ENCODE measurements around the gene PFDN2.
"Not testable (repeated sequence)": the region's sequence is repeated elsewhere in the genome, so short reads cannot be mapped to it uniquely, and the experiment has no call there.

The PFDN2 gene

DNA sequence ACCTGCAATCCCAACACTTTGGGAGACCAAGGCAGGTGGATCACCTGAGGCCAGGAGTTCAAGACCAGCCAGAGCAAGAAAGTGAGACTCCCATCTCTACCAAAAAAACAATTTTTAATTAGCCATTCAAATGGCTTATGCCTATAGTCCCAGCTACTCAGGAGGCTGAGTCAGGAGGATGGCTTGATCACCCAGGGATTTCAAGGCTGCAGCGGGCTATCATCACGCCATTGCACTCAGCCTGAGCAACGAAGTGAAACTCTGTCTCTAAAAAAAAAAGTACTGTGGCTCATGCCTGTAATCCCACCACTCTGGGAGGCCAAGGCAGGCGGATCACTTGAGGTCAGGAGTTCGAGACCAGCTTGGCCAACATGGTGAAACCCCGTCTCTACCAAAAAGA lies 1.9 kb downstream of the PFDN2 start:
- H3K4me2 ChIP-seq (ENCODE audit: insufficient read depth, low read length, poor library complexity, severe bottlenecking); H3K27ac ChIP-seq (replicated peaks; ENCODE audit: low read length); H2AFZ ChIP-seq (ENCODE audit: low read length); H3K14ac ChIP-seq (ENCODE audit: low read length); H2BK15ac ChIP-seq (ENCODE audit: low read length); H3K23ac ChIP-seq (ENCODE audit: low read depth, low read length, poor library complexity); H2BK12ac ChIP-seq (ENCODE audit: low read length); H3K9me3 ChIP-seq (replicated peaks in 1 of 2; ENCODE audit: control insufficient read depth in 2 of 2, insufficient read depth in 1 of 2, low read depth in 1 of 2, low read length in 2 of 2); H3K4me3 ChIP-seq (ENCODE audit: low read length in 2 of 2); H3K18ac ChIP-seq (ENCODE audit: low read length); H2AK5ac ChIP-seq (ENCODE audit: low read depth, low read length); H3K4ac ChIP-seq (ENCODE audit: low read length); H3K9ac ChIP-seq (ENCODE audit: low read depth, low read length, poor library complexity); DNase-seq (ENCODE audit: low spot score); H3K27me3 ChIP-seq (ENCODE audit: control insufficient read depth in 3 of 3, insufficient read depth in 3 of 3, low read depth in 1 of 3, low read length in 3 of 3); H2BK5ac ChIP-seq (ENCODE audit: low read length); H2BK120ac ChIP-seq (ENCODE audit: low read depth, low read length); H4K8ac ChIP-seq (ENCODE audit: low read depth, low read length); H4K91ac ChIP-seq (ENCODE audit: low read depth, low read length, poor library complexity); H3K79me1 ChIP-seq (ENCODE audit: low read depth, low read length): not testable (repeated sequence)
- Histone ChIP-seq H3K4me1 (ENCODE audit: control insufficient read depth in 2 of 2, insufficient read depth in 1 of 2, low read depth in 1 of 2, low read length in 2 of 2) (peaks cover 4 to 14% of the 10 kb centered on the region in 2 donors), H3K36me3 (replicated peaks in 1 of 2; ENCODE audit: control insufficient read depth in 2 of 2, insufficient read depth in 2 of 2, low read length in 2 of 2) (peaks cover 17 to 53% of the 10 kb centered on the region in 2 donors)
- WGBS, 2 donors (ENCODE audit: extremely low coverage in 2 of 2, insufficient read length in 2 of 2, insufficient replicate concordance in 1 of 2): no CpG with 5 or more reads among the region's 6 CpGs

DNA sequence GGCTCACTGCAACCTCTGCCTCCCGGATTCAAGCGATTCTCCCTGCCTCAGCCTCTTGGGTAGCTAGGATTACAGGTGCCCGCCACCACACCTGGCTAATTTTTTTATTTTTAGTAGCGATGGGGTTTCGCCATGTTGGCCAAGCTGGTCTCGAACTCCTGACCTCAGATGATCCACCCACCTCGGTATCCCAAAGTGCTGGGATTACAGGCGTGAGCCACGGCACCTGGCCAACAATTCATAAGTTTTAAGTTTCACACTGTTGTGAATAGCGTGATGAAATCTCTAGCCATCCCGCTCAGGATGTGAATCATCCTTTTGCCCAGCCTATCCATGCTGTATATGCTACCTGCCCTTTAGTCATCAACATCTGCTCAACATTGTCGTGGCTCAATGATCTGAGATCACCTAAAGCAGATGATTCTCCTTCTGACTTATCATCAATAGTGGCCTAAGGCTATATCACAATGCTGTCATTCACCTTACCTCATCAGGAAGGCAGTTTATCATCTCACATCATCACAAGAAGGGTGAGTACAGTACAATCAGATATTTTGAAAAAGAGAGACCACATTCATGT lies 2.6 kb downstream of the PFDN2 start:
- WGBS, 2 donors (ENCODE audit: extremely low coverage in 2 of 2, insufficient read length in 2 of 2, insufficient replicate concordance in 1 of 2): no CpG with 5 or more reads among the region's 12 CpGs
- Histone ChIP-seq H2BK120ac (ENCODE audit: low read depth, low read length) (no peak overlapping the region), H3K23ac (ENCODE audit: low read depth, low read length, poor library complexity) (no peak overlapping the region), H4K91ac (ENCODE audit: low read depth, low read length, poor library complexity) (no peak overlapping the region), H3K27ac (replicated peaks; ENCODE audit: low read length) (no peak overlapping the region), H2AFZ (ENCODE audit: low read length) (no peak overlapping the region), H3K27me3 (ENCODE audit: control insufficient read depth in 3 of 3, insufficient read depth in 3 of 3, low read depth in 1 of 3, low read length in 3 of 3) (no peaks in the 10 kb centered on the region), H3K18ac (ENCODE audit: low read length) (no peak overlapping the region), H4K8ac (ENCODE audit: low read depth, low read length) (no peak overlapping the region), H3K36me3 (replicated peaks in 1 of 2; ENCODE audit: control insufficient read depth in 2 of 2, insufficient read depth in 2 of 2, low read length in 2 of 2) (peaks cover 12 to 49% of the 10 kb centered on the region in 2 donors), H3K9me3 (replicated peaks in 1 of 2; ENCODE audit: control insufficient read depth in 2 of 2, insufficient read depth in 1 of 2, low read depth in 1 of 2, low read length in 2 of 2) (no peaks in the 10 kb centered on the region), H3K4me3 (ENCODE audit: low read length in 2 of 2) (no peak overlapping the region), H2BK5ac (ENCODE audit: low read length) (no peak overlapping the region), H3K79me1 (ENCODE audit: low read depth, low read length) (peaks cover 8% of the 10 kb centered on the region), H3K9ac (ENCODE audit: low read depth, low read length, poor library complexity) (no peak overlapping the region), H3K14ac (ENCODE audit: low read length) (no peak overlapping the region), H3K4me2 (ENCODE audit: insufficient read depth, low read length, poor library complexity, severe bottlenecking) (no peak overlapping the region), H2AK5ac (ENCODE audit: low read depth, low read length) (no peak overlapping the region), H2BK15ac (ENCODE audit: low read length) (no peak overlapping the region), H3K4ac (ENCODE audit: low read length) (no peak overlapping the region), H2BK12ac (ENCODE audit: low read length) (no peak overlapping the region), H3K4me1 (ENCODE audit: control insufficient read depth in 2 of 2, insufficient read depth in 1 of 2, low read depth in 1 of 2, low read length in 2 of 2) (peaks cover 4 to 14% of the 10 kb centered on the region in 2 donors)
- no peak for DNase-seq (ENCODE audit: low spot score)

- H2BK12ac ChIP-seq (ENCODE audit: low read length): no peak overlapping the region
- H2BK5ac ChIP-seq (ENCODE audit: low read length): no peak overlapping the region
- no peak overlapping the region for H3K18ac ChIP-seq (ENCODE audit: low read length)
- H3K27me3 ChIP-seq (ENCODE audit: control insufficient read depth in 3 of 3, insufficient read depth in 3 of 3, low read depth in 1 of 3, low read length in 3 of 3): no peaks in the 10 kb centered on the region
- peaks cover 6 to 47% of the 10 kb centered on the region in 2 donors for H3K36me3 ChIP-seq (replicated peaks in 1 of 2; ENCODE audit: control insufficient read depth in 2 of 2, insufficient read depth in 2 of 2, low read length in 2 of 2)
- H4K91ac ChIP-seq (ENCODE audit: low read depth, low read length, poor library complexity): no peak overlapping the region
- no peak overlapping the region for H2BK15ac ChIP-seq (ENCODE audit: low read length)
- H2AFZ ChIP-seq (ENCODE audit: low read length): no peak overlapping the region
- H3K4ac ChIP-seq (ENCODE audit: low read length): no peak overlapping the region
- DNase-seq (ENCODE audit: low spot score): no peak
- H3K4me1 ChIP-seq (ENCODE audit: control insufficient read depth in 2 of 2, insufficient read depth in 1 of 2, low read depth in 1 of 2, low read length in 2 of 2): peaks cover 4 to 13% of the 10 kb centered on the region in 2 donors
- peaks cover 11% of the 10 kb centered on the region for H3K79me1 ChIP-seq (ENCODE audit: low read depth, low read length)
- H3K14ac ChIP-seq (ENCODE audit: low read length): no peak overlapping the region
- no peak overlapping the region for H3K4me2 ChIP-seq (ENCODE audit: insufficient read depth, low read length, poor library complexity, severe bottlenecking)
- no CpG with 5 or more reads among the region's 2 CpGs for WGBS, 2 donors (ENCODE audit: extremely low coverage in 2 of 2, insufficient read length in 2 of 2, insufficient replicate concordance in 1 of 2)
- no peak overlapping the region for H4K8ac ChIP-seq (ENCODE audit: low read depth, low read length)
- H2AK5ac ChIP-seq (ENCODE audit: low read depth, low read length): no peak overlapping the region
- no peak overlapping the region for H3K9ac ChIP-seq (ENCODE audit: low read depth, low read length, poor library complexity)
- no peak overlapping the region for H2BK120ac ChIP-seq (ENCODE audit: low read depth, low read length)
- no peak overlapping the region for H3K23ac ChIP-seq (ENCODE audit: low read depth, low read length, poor library complexity)
- no peak overlapping the region for H3K27ac ChIP-seq (replicated peaks; ENCODE audit: low read length)
- H3K4me3 ChIP-seq (ENCODE audit: low read length in 2 of 2): no peak overlapping the region
- H3K9me3 ChIP-seq (replicated peaks in 1 of 2; ENCODE audit: control insufficient read depth in 2 of 2, insufficient read depth in 1 of 2, low read depth in 1 of 2, low read length in 2 of 2): no peaks in the 10 kb centered on the region
Measured at GRCh38 chr1:161114556-161114955, 3.3 kb downstream of the PFDN2 start.

DNA sequence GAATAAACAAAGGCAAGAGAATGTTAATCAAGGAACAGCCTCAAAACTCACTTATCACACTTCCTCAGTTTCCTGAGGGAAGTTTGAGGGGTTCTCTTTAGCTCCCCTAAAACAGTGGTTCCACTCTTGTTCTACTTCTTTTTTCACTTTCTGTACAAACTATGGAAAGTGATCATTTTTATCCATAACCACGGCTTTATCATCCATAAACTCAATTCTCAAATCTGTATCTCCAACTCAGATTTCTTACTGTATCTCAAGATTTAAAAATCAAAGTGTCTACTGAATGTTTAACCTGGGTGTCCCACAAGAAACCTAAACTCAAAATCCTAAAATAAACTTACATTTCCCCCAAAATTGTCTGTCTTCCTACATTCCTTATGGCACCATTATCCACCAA lies 3.9 kb downstream of the PFDN2 start:
- DNase-seq (ENCODE audit: low spot score): no peak
- Histone ChIP-seq H4K8ac (ENCODE audit: low read depth, low read length) (no peak overlapping the region), H2AK5ac (ENCODE audit: low read depth, low read length) (no peak overlapping the region), H3K23ac (ENCODE audit: low read depth, low read length, poor library complexity) (no peak overlapping the region), H3K4me3 (ENCODE audit: low read length in 2 of 2) (no peak overlapping the region), H3K36me3 (replicated peaks in 1 of 2; ENCODE audit: control insufficient read depth in 2 of 2, insufficient read depth in 2 of 2, low read length in 2 of 2) (peaks cover 3 to 47% of the 10 kb centered on the region in 2 donors), H2BK5ac (ENCODE audit: low read length) (no peak overlapping the region), H3K4ac (ENCODE audit: low read length) (no peak overlapping the region), H3K27ac (replicated peaks; ENCODE audit: low read length) (no peak overlapping the region), H3K79me1 (ENCODE audit: low read depth, low read length) (peaks cover 11% of the 10 kb centered on the region), H3K4me2 (ENCODE audit: insufficient read depth, low read length, poor library complexity, severe bottlenecking) (no peak overlapping the region), H2BK12ac (ENCODE audit: low read length) (no peak overlapping the region), H3K4me1 (ENCODE audit: control insufficient read depth in 2 of 2, insufficient read depth in 1 of 2, low read depth in 1 of 2, low read length in 2 of 2) (peaks cover 3 to 7% of the 10 kb centered on the region in 2 donors), H3K9me3 (replicated peaks in 1 of 2; ENCODE audit: control insufficient read depth in 2 of 2, insufficient read depth in 1 of 2, low read depth in 1 of 2, low read length in 2 of 2) (no peaks in the 10 kb centered on the region), H2BK15ac (ENCODE audit: low read length) (no peak overlapping the region), H3K18ac (ENCODE audit: low read length) (no peak overlapping the region), H3K14ac (ENCODE audit: low read length) (no peak overlapping the region), H2BK120ac (ENCODE audit: low read depth, low read length) (no peak overlapping the region), H4K91ac (ENCODE audit: low read depth, low read length, poor library complexity) (no peak overlapping the region), H3K9ac (ENCODE audit: low read depth, low read length, poor library complexity) (no peak overlapping the region), H2AFZ (ENCODE audit: low read length) (no peak overlapping the region), H3K27me3 (ENCODE audit: control insufficient read depth in 3 of 3, insufficient read depth in 3 of 3, low read depth in 1 of 3, low read length in 3 of 3) (no peaks in the 10 kb centered on the region)
- no CpG with 5 or more reads among the region's 1 CpG for WGBS, 2 donors (ENCODE audit: extremely low coverage in 2 of 2, insufficient read length in 2 of 2, insufficient replicate concordance in 1 of 2)

Data from neuronal stem cell (in vitro differentiated cells).